Neuronal stem cell (in vitro differentiated cells): Measurements from ENCODE around the gene CYSTM1.
A peak's percentile ranks its signal among the peaks of the same experiment; 100 is the strongest.

ENCODE experiments used
- DNase-seq: peaks from one replicate; pipeline ENCODE4 v3.0.0-alpha.2; 2013; ENCODE audit warnings: low spot score
- H2AFZ ChIP-seq: one replicate; pipeline ENCODE4 v1.6.1; 2013; ENCODE audit warnings: mild to moderate bottlenecking, low read length, inconsistent platforms
- H2AK5ac ChIP-seq: 2 replicates; pipeline ENCODE4 v1.6.1; 2013; ENCODE audit warnings: low read depth, mild to moderate bottlenecking, inconsistent platforms, low read length, moderate library complexity, mixed read lengths
- H2BK120ac ChIP-seq: 2 replicates; pipeline ENCODE4 v1.6.1; 2013; ENCODE audit warnings: low read depth, mild to moderate bottlenecking, inconsistent platforms, low read length, moderate library complexity, mixed read lengths
- H2BK12ac ChIP-seq: one replicate; pipeline ENCODE4 v1.6.1; 2013; ENCODE audit warnings: low read length, inconsistent platforms
- H2BK15ac ChIP-seq: 2 replicates; pipeline ENCODE4 v1.6.1; 2013; ENCODE audit warnings: mild to moderate bottlenecking, low read length, inconsistent platforms, mixed read lengths
- H2BK5ac ChIP-seq: one replicate; pipeline ENCODE4 v1.6.1; 2013; ENCODE audit warnings: inconsistent platforms, mild to moderate bottlenecking, low read length, moderate library complexity
- H3K14ac ChIP-seq: one replicate; pipeline ENCODE4 v1.6.1; 2013; ENCODE audit warnings: low read length, inconsistent platforms
- H3K18ac ChIP-seq: 2 replicates; pipeline ENCODE4 v1.6.1; 2013; ENCODE audit warnings: low read length, inconsistent platforms
- H3K23ac ChIP-seq: 2 replicates; pipeline ENCODE4 v1.6.1; 2013; ENCODE audit warnings: low read depth, mild to moderate bottlenecking, mixed read lengths, low read length, inconsistent platforms; ENCODE audit not compliant: poor library complexity
- H3K27ac ChIP-seq: replicated peaks from 3 replicates; pipeline ENCODE4 v1.5.1; 2013; ENCODE audit warnings: low read length, inconsistent platforms
- H3K27me3 ChIP-seq, 3 experiments: 2 replicates each; pipeline ENCODE4 v1.6.1; 2013; ENCODE audit warnings: low read length in 3 of 3, mild to moderate bottlenecking in 2 of 3, inconsistent platforms in 1 of 3, low read depth in 1 of 3, mixed read lengths in 1 of 3, moderate library complexity in 1 of 3; ENCODE audit not compliant: control insufficient read depth in 3 of 3, insufficient read depth in 3 of 3
- H3K36me3 ChIP-seq, 2 donors: replicated peaks in 1 of 2; 2 replicates each; pipeline ENCODE4 v1.6.1; 2013; ENCODE audit warnings: low read length in 2 of 2; ENCODE audit not compliant: control insufficient read depth in 2 of 2, insufficient read depth in 2 of 2
- H3K4ac ChIP-seq: 2 replicates; pipeline ENCODE4 v1.6.1; 2013; ENCODE audit warnings: inconsistent platforms, mild to moderate bottlenecking, low read length, moderate library complexity
- H3K4me1 ChIP-seq, 2 donors: 1 replicate in 1 of 2; 2 replicates in 1 of 2; pipeline ENCODE4 v1.6.1; 2013; ENCODE audit warnings: low read length in 2 of 2, low read depth in 1 of 2; ENCODE audit not compliant: control insufficient read depth in 2 of 2, insufficient read depth in 1 of 2
- H3K4me2 ChIP-seq: one replicate; pipeline ENCODE4 v1.6.1; 2013; ENCODE audit warnings: mild to moderate bottlenecking, low read length, inconsistent platforms; ENCODE audit not compliant: insufficient read depth, poor library complexity, severe bottlenecking
- H3K4me3 ChIP-seq, 2 donors: 2 replicates each; pipeline ENCODE4 v1.5.1; 2013; ENCODE audit warnings: low read length in 2 of 2, mild to moderate bottlenecking in 2 of 2, inconsistent platforms in 1 of 2, moderate library complexity in 1 of 2
- H3K79me1 ChIP-seq: one replicate; pipeline ENCODE4 v1.6.1; 2013; ENCODE audit warnings: low read depth, mild to moderate bottlenecking, inconsistent platforms, low read length, moderate library complexity
- H3K9ac ChIP-seq: one replicate; pipeline ENCODE4 v1.6.1; 2013; ENCODE audit warnings: mild to moderate bottlenecking, low read depth, low read length, inconsistent platforms; ENCODE audit not compliant: poor library complexity
- H3K9me3 ChIP-seq, 2 donors: replicated peaks in 1 of 2; 2 replicates each; pipeline versions ENCODE3 to v1.6.1; 2013; ENCODE audit warnings: low read length in 2 of 2, mild to moderate bottlenecking in 2 of 2, inconsistent platforms in 1 of 2, low read depth in 1 of 2, mixed read lengths in 1 of 2, moderate library complexity in 1 of 2; ENCODE audit not compliant: control insufficient read depth in 2 of 2, insufficient read depth in 1 of 2
- H4K8ac ChIP-seq: one replicate; pipeline ENCODE4 v1.6.1; 2013; ENCODE audit warnings: low read depth, mild to moderate bottlenecking, inconsistent platforms, low read length, moderate library complexity
- H4K91ac ChIP-seq: one replicate; pipeline ENCODE4 v1.6.1; 2013; ENCODE audit warnings: low read length, low read depth, mild to moderate bottlenecking, inconsistent platforms; ENCODE audit not compliant: poor library complexity
- WGBS, 2 donors: extraction: QIAGEN DNeasy Blood & Tissue Kit; methylation state at CpG; one replicate each; pipeline ENCODE4 v1.1.7; 2013; ENCODE audit warnings: missing lambda C conversion rate in 2 of 2, mixed read lengths in 1 of 2; ENCODE audit not compliant: insufficient read length in 2 of 2, insufficient replicate concordance in 1 of 2; ENCODE audit errors: extremely low coverage in 2 of 2; 5-methylcytosine and 5-hydroxymethylcytosine counted together

The CYSTM1 gene

DNA sequence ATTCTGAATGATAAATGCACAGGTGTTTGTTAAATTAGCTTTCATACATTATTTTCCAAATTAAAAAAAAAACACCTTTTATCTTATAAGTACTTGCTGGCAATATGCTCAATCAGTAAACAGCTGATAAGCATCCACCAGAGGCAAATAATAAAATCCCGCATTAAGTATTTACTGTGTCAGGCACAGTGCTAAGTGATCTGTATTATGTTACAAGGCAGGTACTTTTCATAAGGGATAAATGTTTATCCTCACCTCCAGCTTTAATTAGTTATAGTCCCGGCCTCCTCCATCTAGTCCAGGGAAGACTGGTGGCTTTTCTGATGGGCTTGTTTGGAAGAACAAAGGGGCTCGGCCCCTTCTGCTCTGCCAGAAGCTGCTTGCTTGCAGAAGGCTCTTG, 87.9 kb downstream of the CYSTM1 start:
- H2BK15ac ChIP-seq: no peak overlapping the region
- no peak overlapping the region for H3K14ac ChIP-seq
- no peak overlapping the region for H3K23ac ChIP-seq
- no peak overlapping the region for H3K4me3 ChIP-seq
- peaks cover 4% of the 10 kb centered on the region for H3K79me1 ChIP-seq
- H3K4me2 ChIP-seq: no peak overlapping the region
- no peak overlapping the region for H4K91ac ChIP-seq
- no peak overlapping the region for H2BK12ac ChIP-seq
- H2BK120ac ChIP-seq: no peak overlapping the region
- no peak overlapping the region for H2AFZ ChIP-seq
- H3K27me3 ChIP-seq: no peaks in the 10 kb centered on the region
- WGBS, 2 donors: no CpG with 5 or more reads among the region's 3 CpGs
- H3K18ac ChIP-seq: no peak overlapping the region
- peaks cover 4 to 8% of the 10 kb centered on the region in 2 donors for H3K4me1 ChIP-seq
- peaks cover 0 to 13% of the 10 kb centered on the region in 2 donors for H3K9me3 ChIP-seq
- no peak overlapping the region for H3K27ac ChIP-seq
- H2BK5ac ChIP-seq: no peak overlapping the region
- no peak overlapping the region for H3K9ac ChIP-seq
- DNase-seq: no peak
- H3K4ac ChIP-seq: no peak overlapping the region
- H3K36me3 ChIP-seq: peaks cover 2 to 27% of the 10 kb centered on the region in 2 donors
- H4K8ac ChIP-seq: no peak overlapping the region
- no peak overlapping the region for H2AK5ac ChIP-seq

DNA sequence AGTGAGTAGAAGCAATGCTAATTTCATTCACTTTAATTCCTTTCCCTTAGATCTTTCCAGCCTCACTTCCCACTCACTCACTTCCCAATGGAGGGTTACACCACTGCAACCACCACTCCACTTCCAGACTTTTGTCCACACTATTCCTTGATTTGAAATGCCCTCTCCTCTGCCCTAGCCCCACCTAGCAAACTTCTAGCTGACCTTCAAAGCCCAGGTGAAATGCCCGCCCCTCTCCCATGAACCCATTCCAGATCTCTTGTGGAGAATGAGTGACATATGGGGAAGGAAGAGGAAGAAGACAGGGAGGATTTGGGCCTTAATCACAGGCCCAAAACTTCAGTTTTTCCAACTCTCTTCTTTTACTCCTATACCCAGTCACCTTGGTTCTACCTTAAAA, 90.9 kb downstream of the CYSTM1 start:
- Histone ChIP-seq H3K79me1 (peaks cover 4% of the 10 kb centered on the region), H3K4me2 (no peak overlapping the region), H3K14ac (no peak overlapping the region), H2BK15ac (no peak overlapping the region), H3K36me3 (peaks cover 0 to 8% of the 10 kb centered on the region in 2 donors), H3K4ac (no peak overlapping the region), H4K8ac (no peak overlapping the region), H2AK5ac (no peak overlapping the region), H3K4me3 (no peak overlapping the region), H3K4me1 (peaks cover 4 to 8% of the 10 kb centered on the region in 2 donors), H3K9ac (no peak overlapping the region), H3K27me3 (no peaks in the 10 kb centered on the region), H3K18ac (no peak overlapping the region), H2BK120ac (no peak overlapping the region), H3K9me3 (no peaks in the 10 kb centered on the region), H3K27ac (no peak overlapping the region), H2AFZ (no peak overlapping the region), H3K23ac (no peak overlapping the region), H2BK12ac (no peak overlapping the region), H2BK5ac (no peak overlapping the region), H4K91ac (no peak overlapping the region)
- no CpG with 5 or more reads among the region's 1 CpG for WGBS, 2 donors
- no peak for DNase-seq

DNA sequence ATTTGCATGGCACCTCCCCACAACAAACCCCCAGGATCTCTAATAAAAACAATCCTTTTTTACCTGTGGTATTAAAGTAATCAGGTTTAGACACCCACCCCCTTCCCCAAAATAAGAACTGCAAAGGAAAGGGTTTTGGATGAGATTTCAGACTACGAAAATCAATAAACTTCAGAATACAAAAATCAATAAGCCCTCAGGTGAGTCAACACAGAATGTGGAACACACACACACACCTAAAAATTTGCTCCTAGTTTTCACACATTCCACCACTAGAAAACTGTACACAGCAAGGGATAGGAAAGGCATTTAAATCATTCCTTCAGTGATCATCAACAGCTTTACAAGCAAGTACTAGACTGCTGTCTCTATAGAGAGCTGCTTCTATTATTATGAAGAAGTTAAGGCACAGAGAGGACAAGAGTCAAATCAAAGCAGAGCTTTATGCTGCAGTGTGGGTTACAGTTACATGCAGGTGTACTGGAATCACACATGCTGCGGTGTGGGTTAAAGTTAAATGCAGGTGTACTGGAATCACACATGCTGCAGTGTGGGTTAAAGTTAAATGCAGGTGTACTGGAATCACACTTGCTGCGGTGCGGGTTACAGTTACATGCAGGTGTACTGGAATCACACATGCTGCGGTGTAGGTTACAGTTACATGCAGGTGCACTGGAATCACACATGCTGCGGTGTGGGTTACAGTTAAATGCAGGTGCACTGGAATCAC, 91.6 kb downstream of the CYSTM1 start:
- H2AK5ac ChIP-seq: no peak overlapping the region
- no peak overlapping the region for H3K4ac ChIP-seq
- H2BK12ac ChIP-seq: no peak overlapping the region
- H3K79me1 ChIP-seq: peaks cover 4% of the 10 kb centered on the region
- no peak for DNase-seq
- no CpG with 5 or more reads among the region's 6 CpGs for WGBS, 2 donors
- no peak overlapping the region for H2BK5ac ChIP-seq
- H3K4me2 ChIP-seq: no peak overlapping the region
- peaks cover 0 to 8% of the 10 kb centered on the region in 2 donors for H3K36me3 ChIP-seq
- no peaks in the 10 kb centered on the region for H3K27me3 ChIP-seq
- H3K14ac ChIP-seq: no peak overlapping the region
- H3K23ac ChIP-seq: no peak overlapping the region
- H3K4me1 ChIP-seq: peaks cover 1 to 8% of the 10 kb centered on the region in 2 donors
- no peak overlapping the region for H4K91ac ChIP-seq
- H3K4me3 ChIP-seq: no peak overlapping the region
- H3K9ac ChIP-seq: no peak overlapping the region
- no peak overlapping the region for H4K8ac ChIP-seq
- no peak overlapping the region for H3K27ac ChIP-seq
- peak overlapping the region; percentile 48 for H3K18ac ChIP-seq
- H2BK15ac ChIP-seq: no peak overlapping the region
- H2AFZ ChIP-seq: no peak overlapping the region
- no peak overlapping the region for H2BK120ac ChIP-seq
- no peaks in the 10 kb centered on the region for H3K9me3 ChIP-seq

DNA sequence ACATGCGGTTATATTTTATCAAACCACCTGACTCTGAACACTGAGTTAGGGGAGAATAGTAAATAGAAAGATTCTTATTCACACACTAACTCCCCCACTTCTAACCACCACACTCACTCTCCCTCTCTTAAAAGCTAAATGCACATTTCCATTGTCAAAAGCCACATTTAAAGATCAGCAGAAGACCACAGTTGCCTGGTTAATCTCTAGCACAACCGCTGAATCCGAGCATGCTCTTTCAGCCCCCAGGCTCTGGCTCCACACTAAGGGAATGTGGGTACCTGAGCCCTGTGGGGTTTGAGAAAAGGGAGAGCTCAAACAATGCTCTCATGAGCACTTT, 92.2 kb downstream of the CYSTM1 start:
- Histone ChIP-seq H3K27ac (peak overlapping the region; percentile 12), H2AFZ (no peak overlapping the region)

More for the DNA sequence above, 92.2 kb downstream of the CYSTM1 start:
- Histone ChIP-seq H3K36me3 (peaks cover 0 to 8% of the 10 kb centered on the region in 2 donors), H4K8ac (no peak overlapping the region), H3K23ac (no peak overlapping the region), H3K4me3 (no peak overlapping the region), H3K79me1 (peaks cover 4% of the 10 kb centered on the region), H3K4me1 (peaks cover 0 to 8% of the 10 kb centered on the region in 2 donors), H3K14ac (no peak overlapping the region), H2AK5ac (no peak overlapping the region), H3K18ac (no peak overlapping the region), H2BK12ac (no peak overlapping the region), H2BK15ac (no peak overlapping the region), H3K4ac (no peak overlapping the region), H2BK5ac (no peak overlapping the region), H4K91ac (no peak overlapping the region), H2BK120ac (no peak overlapping the region), H3K27me3 (no peaks in the 10 kb centered on the region), H3K9ac (no peak overlapping the region), H3K4me2 (no peak overlapping the region), H3K9me3 (no peaks in the 10 kb centered on the region)
- no CpG with 5 or more reads among the region's 3 CpGs for WGBS, 2 donors
- no peak for DNase-seq
